GM18517 (cell line): Measurements from ENCODE around the gene FAM163B.

ENCODE experiments used
- ATAC-seq: cut with Tn5 transposase; IDR thresholded peaks from one replicate; pipeline ENCODE4 v1.9.1; 2021; ENCODE audit warnings: mild to moderate bottlenecking, moderate library complexity; ENCODE audit not compliant: unreplicated experiment

FAM163B gene

DNA sequence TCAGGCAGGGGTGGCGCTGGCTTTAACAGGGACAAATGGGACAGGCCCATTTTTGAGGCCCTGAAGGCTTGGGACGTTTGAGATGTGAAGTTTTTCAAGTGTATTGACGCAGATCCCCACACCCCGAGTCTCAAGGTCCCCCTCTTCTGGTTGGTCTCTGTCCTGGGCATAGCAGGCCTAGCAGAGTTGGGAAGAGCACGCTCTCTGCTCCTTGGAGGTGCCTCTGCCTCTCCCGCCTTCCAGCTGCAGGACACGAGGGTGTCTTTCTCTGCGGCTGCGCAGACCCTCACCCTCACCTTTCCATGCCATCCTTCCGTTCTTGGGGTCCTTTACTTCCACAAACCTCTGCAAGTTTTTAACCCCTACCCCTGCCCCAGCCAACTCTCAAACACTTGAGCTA, 56.1 kb downstream of the FAM163B start:
- ATAC-seq = no peak

DNA sequence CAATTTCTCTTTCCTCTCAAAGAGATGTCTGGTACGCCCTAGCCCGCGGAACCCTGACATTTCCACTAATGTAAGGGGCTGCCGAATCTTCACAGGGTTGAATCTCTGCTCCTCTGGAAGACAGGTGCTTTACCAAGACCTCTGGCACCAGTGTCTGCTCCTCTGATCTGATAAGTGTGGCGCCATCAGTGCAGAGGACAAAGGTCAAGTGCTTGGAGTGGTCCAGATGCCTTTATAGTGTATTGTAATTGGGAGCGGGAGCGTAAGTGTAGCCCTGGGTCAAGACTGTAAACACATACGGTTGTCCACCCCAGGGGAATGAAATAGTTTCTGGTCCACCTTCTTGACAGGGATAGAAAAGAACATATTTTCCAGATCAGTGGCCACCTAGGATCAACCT, 57.0 kb downstream of the FAM163B start:
- ATAC-seq = no peak

DNA sequence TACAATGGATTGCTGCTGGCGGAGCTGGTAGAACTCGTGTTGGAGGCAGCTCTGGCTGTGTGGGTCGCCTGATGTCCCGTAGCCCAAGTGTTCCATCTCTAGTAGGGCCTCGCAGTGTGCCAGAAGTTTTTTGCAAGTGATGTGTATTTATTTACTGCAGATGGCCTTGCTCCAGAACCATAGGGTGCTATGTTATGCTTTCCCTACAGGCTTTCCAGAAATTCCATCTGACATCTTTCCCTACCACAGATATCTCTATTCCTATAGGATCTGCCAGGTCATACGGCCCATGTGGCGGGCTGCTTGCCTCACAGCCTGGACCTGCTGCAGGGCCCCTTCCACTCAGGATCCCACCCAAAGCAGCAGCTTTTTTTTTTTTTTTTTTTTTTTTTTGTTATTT, 57.7 kb downstream of the FAM163B start:
- ATAC-seq = no peak

DNA sequence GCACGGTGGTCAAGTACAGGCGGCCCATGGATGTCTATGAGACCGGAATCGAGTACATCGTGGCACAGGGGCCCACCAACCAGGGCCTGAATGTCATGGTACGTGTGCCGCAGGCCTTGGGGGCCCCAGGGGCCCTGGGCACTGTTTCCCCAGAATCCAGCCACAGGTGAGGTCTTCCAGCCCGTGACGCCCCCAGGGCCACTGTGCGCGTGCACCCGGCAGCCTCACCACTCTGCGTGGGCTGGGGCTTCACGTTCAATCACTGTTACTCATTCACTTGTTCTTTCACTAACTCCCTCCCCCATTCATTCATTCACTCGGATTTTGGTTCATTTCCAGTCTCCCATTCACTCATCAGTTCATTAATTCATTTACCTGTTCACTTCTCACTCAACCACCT, 62.1 kb downstream of the FAM163B start:
- no peak for ATAC-seq

GRCh38 chr9:133546287-133546680, 62.9 kb downstream of the FAM163B start:
- ATAC-seq = no peak

GRCh38 chr9:133545494-133546286, 63.5 kb downstream of the FAM163B start:
- ATAC-seq = no peak

GRCh38 chr9:133543772-133544467, 65.3 kb downstream of the FAM163B start:
- no peak for ATAC-seq

GRCh38 chr9:133542002-133542401, 67.2 kb downstream of the FAM163B start:
- no peak for ATAC-seq

- ATAC-seq = no peak
Observed at GRCh38 chr9:133540698-133541025, 68.5 kb downstream of the FAM163B start.

- no peak for ATAC-seq
Observed at GRCh38 chr9:133539991-133540697, 69.0 kb downstream of the FAM163B start.

GRCh38 chr9:133538851-133539833, 70.0 kb downstream of the FAM163B start:
- ATAC-seq = no peak

- ATAC-seq = no peak
Observed at GRCh38 chr9:133538176-133538575, 71.0 kb downstream of the FAM163B start.

- no peak for ATAC-seq
Observed at GRCh38 chr9:133537257-133537656, 71.9 kb downstream of the FAM163B start.

DNA sequence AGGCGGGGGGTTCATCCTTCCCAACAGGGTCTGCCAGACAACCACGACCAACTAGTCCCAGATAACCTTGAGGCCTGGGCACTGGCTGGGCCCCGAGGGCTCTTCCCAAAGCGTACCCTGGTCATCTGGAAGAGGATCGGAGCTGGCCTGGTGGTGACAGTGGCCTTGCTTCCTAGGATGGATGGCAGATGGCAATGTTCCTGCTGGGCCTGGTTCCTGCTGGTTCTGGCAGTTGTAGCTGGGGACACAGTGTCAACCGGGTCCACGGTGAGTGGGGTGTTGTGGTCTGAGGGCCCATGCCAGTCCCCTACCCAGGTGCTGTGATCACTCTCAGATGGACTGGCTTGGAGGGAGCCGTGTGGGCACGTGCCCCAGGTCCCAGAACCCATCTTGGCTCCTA, 72.7 kb downstream of the FAM163B start:
- no peak for ATAC-seq

DNA sequence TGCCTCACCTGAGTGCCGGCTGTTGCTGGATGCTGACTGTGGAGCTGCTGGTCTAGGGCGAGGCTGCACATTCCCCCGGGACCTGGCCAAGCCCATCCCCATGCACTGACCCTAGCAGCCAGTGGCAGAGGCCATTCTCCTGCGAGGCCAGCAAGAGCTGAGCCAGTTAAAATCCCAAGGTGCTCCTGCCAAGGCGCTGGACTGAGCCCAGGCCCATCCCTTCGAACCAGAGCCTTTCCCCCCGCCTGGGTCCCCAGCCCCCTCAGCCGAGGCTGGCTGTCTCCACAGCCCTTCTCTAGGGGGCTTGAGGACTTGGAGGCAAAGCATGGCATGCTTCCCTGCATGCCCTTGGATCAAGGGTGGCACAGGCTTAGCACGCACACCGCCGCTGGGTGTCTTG, 73.1 kb downstream of the FAM163B start:
- ATAC-seq = no peak

DNA sequence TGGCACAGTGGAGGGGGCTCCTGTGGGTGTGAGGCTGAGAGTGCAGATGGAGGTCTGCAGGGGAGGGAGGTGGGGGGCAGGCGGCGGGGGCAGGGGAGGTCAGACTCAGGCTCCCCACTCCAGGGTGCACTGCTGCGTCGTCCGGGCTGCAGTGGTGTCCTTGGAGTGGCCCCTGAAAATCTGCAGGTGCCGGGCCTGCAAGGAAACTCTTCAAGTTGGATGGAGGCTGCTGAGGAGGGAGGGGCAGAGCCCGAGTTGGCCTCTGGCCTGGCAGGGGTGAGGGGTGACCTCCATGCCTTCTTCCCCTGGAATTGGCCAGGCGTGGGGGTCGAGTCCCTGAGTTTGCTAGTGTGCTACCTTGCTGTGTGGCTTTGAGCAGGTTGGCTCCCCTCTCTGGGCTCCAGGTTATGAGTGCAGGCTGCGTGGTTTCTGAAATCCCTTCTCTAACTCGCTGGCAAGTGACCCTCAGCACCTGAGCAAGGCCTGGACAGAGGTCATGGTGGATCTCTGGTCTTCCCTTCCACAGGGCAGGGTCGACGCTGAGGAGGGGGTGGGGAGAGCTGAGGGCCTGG, 73.8 kb downstream of the FAM163B start:
- ATAC-seq = no peak

- no peak for ATAC-seq
Observed at GRCh38 chr9:133534346-133535291, 74.6 kb downstream of the FAM163B start, which contains the start of gene ADAMTSL2. Gene ADAMTSL2 (plus strand): TSS chr9:133534704. CDS start chr9:133536713, 2,009 bp downstream.

GRCh38 chr9:133533857-133534256, 75.3 kb downstream of the FAM163B start:
- ATAC-seq = no peak
